A549 treated with AZD9567 at 1 μM for 4 hours (cell line): ENCODE results near the gene TMEM120A. TPM values are rescaled to one million over a fixed set of nuclear protein-coding genes. Genes with fewer than 3 reads are reported as not detected.

Source experiments
- total RNA-seq: library from RNA; stranded (reverse); fragments of 200-300 nt; extraction: Qiagen RNA extraction; gene quantifications from 5 replicates; pipeline ENCODE4 v1.2.3, GENCODE V29; 2022; ENCODE audit not compliant: insufficient read depth

The TMEM120A gene
- 41.7 to 63.4 TPM (median 43.9 TPM) in 5 replicates for total RNA-seq

DNA sequence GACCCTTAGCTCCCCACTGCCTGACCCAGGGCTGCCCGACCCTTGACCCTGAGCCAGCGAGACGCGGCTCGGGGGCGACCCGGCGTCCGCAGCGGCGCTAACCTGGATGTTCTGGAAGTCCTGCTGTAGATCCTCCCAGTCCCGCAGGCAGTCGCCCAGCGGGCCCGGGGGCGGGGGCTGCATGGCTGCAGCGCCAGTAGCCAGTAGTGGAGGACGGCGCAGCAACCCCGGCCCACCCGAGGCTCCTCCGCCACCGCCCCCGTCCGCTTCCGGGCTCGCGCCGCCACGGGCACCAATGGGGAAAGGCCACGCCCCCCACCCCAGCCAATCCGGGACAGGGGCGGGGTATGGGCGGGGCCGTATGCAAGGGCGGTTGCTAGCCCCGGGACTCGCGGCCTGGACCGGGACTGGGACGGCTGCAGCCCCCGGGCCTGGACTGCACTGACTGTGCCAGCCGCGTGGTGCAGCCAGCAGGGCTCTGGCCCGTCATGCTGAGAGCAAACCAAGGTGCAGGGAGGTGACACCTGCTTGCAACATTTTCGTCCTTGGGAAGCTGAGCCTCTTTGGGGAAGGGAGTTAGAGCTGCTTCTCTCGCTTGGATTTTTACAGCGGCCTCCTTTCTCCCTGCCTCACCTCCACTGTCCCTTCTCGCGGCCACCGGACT, at the start of gene TMEM120A:
Gene TMEM120A (minus strand): TSS at position 208 of the 664 bp plus-strand sequence. CDS start 25 bp downstream, at position 183.

Other genes with a start within 250 kb of the TMEM120A start
- 7.0 to 12.8 TPM (median 8.9 TPM) in 5 replicates for gene CCL26, start 222.4 kb downstream of the TMEM120A start, total RNA-seq
- 0.22 to 0.25 TPM in 2 of 5 replicates, not detected in the others for gene CCL24, start 180.8 kb downstream of the TMEM120A start, total RNA-seq
- gene RHBDD2, start 115.6 kb downstream of the TMEM120A start, total RNA-seq: 79.6 to 104 TPM (median 97.0 TPM) in 5 replicates
- 138 to 174 TPM (median 165 TPM) in 5 replicates for gene POR, start 79.4 kb downstream of the TMEM120A start, total RNA-seq
- 36.3 to 62.4 TPM (median 40.0 TPM) in 5 replicates for gene STYXL1, start 53.4 kb upstream of the TMEM120A start, total RNA-seq
- 382 to 463 TPM (median 401 TPM) in 5 replicates for gene MDH2, start 53.5 kb upstream of the TMEM120A start, total RNA-seq
- 5.0 to 10.6 TPM (median 9.2 TPM) in 5 replicates for gene SRRM3, start 207.3 kb upstream of the TMEM120A start, total RNA-seq